ENCODE results near the gene ARHGDIA. TPM values are rescaled to one million over a fixed set of nuclear protein-coding genes. Genes with fewer than 3 reads are reported as not detected.

The ARHGDIA gene
- polyA plus RNA-seq, 1 donor from 2014 or later: 16.1 TPM

- H3F3A ChIP-seq (ENCODE audit: insufficient read depth, low read length, poor library complexity, severe bottlenecking): no peaks in the 10 kb centered on the region
- H3K9ac ChIP-seq (ENCODE audit: low read length): no peak overlapping the region
- H3K36me3 ChIP-seq (ENCODE audit: insufficient read depth, low read length): no peaks in the 10 kb centered on the region
- no peak overlapping the region for H2AFZ ChIP-seq (ENCODE audit: low read depth, low read length)
- no peaks in the 10 kb centered on the region for H3K79me2 ChIP-seq (replicated peaks; ENCODE audit: insufficient read depth, low read length)
- no peaks in the 10 kb centered on the region for H3K9me3 ChIP-seq (ENCODE audit: low read length)
- no peak overlapping the region for H3K4me2 ChIP-seq (ENCODE audit: low read length)
- peaks cover 3% of the 10 kb centered on the region for H4K20me1 ChIP-seq (ENCODE audit: insufficient read depth)
- H3K27me3 ChIP-seq (ENCODE audit: insufficient read depth, low read depth, low read length): no peaks in the 10 kb centered on the region
- H3K4me3 ChIP-seq (ENCODE audit: low read length): no peak overlapping the region
- H3K27ac ChIP-seq (ENCODE audit: low read length): no peak overlapping the region
- no peaks in the 10 kb centered on the region for H3K9me2 ChIP-seq (ENCODE audit: insufficient read depth, low read length)
- TF ChIP-seq MXI1 (conservative IDR thresholded peaks at IDR 0.05; ENCODE audit: poor library complexity, severe bottlenecking) (no peak), TAF1 (IDR thresholded peaks at IDR 0.05; ENCODE audit: low read depth) (no peak), EP300 (conservative IDR thresholded peaks at IDR 0.05; ENCODE audit: poor library complexity, severe bottlenecking) (no peak), EZH2 (IDR thresholded peaks at IDR 0.05; ENCODE audit: borderline replicate concordance, insufficient read depth, low read length, poor library complexity, severe bottlenecking) (no peak), REST (IDR thresholded peaks at IDR 0.05; ENCODE audit: borderline replicate concordance) (no peak), SMC3 (conservative IDR thresholded peaks at IDR 0.05; ENCODE audit: poor library complexity) (no peak), CTCF (IDR thresholded peaks at IDR 0.05; ENCODE audit: poor library complexity, severe bottlenecking) (no peak), POLR2AphosphoS5 (IDR thresholded peaks at IDR 0.05) (no peak), RAD21 (conservative IDR thresholded peaks at IDR 0.05) (no peak)
Measured at GRCh38 chr17:81822996-81823819, 47.9 kb downstream of the ARHGDIA start.

- H3K79me2 ChIP-seq (replicated peaks; ENCODE audit: insufficient read depth, low read length): no peaks in the 10 kb centered on the region
- H3K9ac ChIP-seq (ENCODE audit: low read length): no peak overlapping the region
- H2AFZ ChIP-seq (ENCODE audit: low read depth, low read length): no peak overlapping the region
- H3K27me3 ChIP-seq (ENCODE audit: insufficient read depth, low read depth, low read length): no peaks in the 10 kb centered on the region
- no peak overlapping the region for H3K27ac ChIP-seq (ENCODE audit: low read length)
- H3K4me2 ChIP-seq (ENCODE audit: low read length): no peak overlapping the region
- H3K4me3 ChIP-seq (ENCODE audit: low read length): no peak overlapping the region
- H3K36me3 ChIP-seq (ENCODE audit: insufficient read depth, low read length): no peaks in the 10 kb centered on the region
- no peaks in the 10 kb centered on the region for H3F3A ChIP-seq (ENCODE audit: insufficient read depth, low read length, poor library complexity, severe bottlenecking)
- H4K20me1 ChIP-seq (ENCODE audit: insufficient read depth): peaks cover 3% of the 10 kb centered on the region
- no peak for TF ChIP-seq EP300 (conservative IDR thresholded peaks at IDR 0.05; ENCODE audit: poor library complexity, severe bottlenecking)
- no peak for TF ChIP-seq CTCF (IDR thresholded peaks at IDR 0.05; ENCODE audit: poor library complexity, severe bottlenecking)
- TF ChIP-seq MXI1 (conservative IDR thresholded peaks at IDR 0.05; ENCODE audit: poor library complexity, severe bottlenecking): no peak
- no peak for TF ChIP-seq SMC3 (conservative IDR thresholded peaks at IDR 0.05; ENCODE audit: poor library complexity)
- TF ChIP-seq POLR2AphosphoS5 (IDR thresholded peaks at IDR 0.05): no peak
- no peak for TF ChIP-seq EZH2 (IDR thresholded peaks at IDR 0.05; ENCODE audit: borderline replicate concordance, insufficient read depth, low read length, poor library complexity, severe bottlenecking)
- no peak for TF ChIP-seq RAD21 (conservative IDR thresholded peaks at IDR 0.05)
- no peak for TF ChIP-seq TAF1 (IDR thresholded peaks at IDR 0.05; ENCODE audit: low read depth)
- no peak for TF ChIP-seq REST (IDR thresholded peaks at IDR 0.05; ENCODE audit: borderline replicate concordance)
- no peaks in the 10 kb centered on the region for H3K9me2 ChIP-seq (ENCODE audit: insufficient read depth, low read length)
- no peaks in the 10 kb centered on the region for H3K9me3 ChIP-seq (ENCODE audit: low read length)
Measured at GRCh38 chr17:81822312-81822637, 48.9 kb downstream of the ARHGDIA start.
